T-helper 2 cell treated with Interferon-gamma antibody and Interleukin-4, amounts not matched to agents 100 ng/mL and 5 ng/mL, for 36 hours (primary cell): Measurements from ENCODE around the gene ZFYVE1. TPM values are rescaled to one million over a fixed set of nuclear protein-coding genes. Genes with fewer than 3 reads are reported as not detected.
"Not testable (repeated sequence)": the region's sequence is repeated elsewhere in the genome, so short reads cannot be mapped to it uniquely, and the experiment has no call there.

ENCODE experiments used
- intact Hi-C: fragments of 100-400 bp; cut with micrococcal nuclease; formaldehyde crosslinking; loops from one replicate; pipeline ENCODE4 v1.15.1; 2023
- total RNA-seq: library from RNA; stranded (reverse); gene quantifications from 2 replicates; pipeline ENCODE4 v1.2.3, GENCODE V29; 2022

The ZFYVE1 gene, protein sequence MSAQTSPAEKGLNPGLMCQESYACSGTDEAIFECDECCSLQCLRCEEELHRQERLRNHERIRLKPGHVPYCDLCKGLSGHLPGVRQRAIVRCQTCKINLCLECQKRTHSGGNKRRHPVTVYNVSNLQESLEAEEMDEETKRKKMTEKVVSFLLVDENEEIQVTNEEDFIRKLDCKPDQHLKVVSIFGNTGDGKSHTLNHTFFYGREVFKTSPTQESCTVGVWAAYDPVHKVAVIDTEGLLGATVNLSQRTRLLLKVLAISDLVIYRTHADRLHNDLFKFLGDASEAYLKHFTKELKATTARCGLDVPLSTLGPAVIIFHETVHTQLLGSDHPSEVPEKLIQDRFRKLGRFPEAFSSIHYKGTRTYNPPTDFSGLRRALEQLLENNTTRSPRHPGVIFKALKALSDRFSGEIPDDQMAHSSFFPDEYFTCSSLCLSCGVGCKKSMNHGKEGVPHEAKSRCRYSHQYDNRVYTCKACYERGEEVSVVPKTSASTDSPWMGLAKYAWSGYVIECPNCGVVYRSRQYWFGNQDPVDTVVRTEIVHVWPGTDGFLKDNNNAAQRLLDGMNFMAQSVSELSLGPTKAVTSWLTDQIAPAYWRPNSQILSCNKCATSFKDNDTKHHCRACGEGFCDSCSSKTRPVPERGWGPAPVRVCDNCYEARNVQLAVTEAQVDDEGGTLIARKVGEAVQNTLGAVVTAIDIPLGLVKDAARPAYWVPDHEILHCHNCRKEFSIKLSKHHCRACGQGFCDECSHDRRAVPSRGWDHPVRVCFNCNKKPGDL
- total RNA-seq, result 12.1 and 13.0 TPM in 2 replicates

DNA sequence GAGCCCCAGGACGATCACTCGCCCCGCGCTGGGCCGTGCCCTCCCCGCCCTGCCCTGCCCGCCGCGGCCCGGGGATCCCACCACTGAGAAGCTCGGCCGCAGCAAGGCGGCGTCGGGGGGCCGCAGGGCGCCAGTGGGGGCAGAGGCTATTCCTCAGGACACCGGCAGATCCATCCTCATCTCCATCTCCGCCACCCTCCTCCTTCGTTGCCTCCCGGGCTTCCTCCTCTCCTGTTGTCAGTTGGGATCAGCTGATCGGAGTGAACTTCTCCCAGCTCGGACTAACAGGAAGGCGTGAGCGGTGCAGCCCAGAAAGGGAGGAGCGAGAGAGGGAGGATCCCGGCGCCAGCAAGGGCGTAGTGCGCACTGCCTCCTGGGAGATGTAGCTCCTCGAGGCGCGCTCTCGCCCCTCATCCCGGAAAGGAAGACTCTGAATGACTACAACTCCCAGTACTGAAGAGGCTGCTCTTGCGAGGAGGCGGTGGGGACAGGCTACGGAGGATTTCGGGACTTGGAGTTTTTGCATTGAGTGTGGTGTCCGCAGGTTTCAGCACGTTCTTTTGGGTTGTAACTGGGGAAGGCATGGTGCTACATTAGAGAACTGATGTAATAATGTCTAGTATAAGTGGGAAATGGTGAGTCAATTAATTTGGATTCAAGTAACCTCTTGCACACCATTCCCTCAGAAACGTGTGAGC is at the start of gene ZFYVE1:
TSS of gene ZFYVE1 (minus strand) at position 262 of the 698 bp plus-strand sequence. CDS start 2,598 bp downstream, outside the sequence.
- intact Hi-C loops, result loop anchor here (1.0 kb wide), 2 partner anchors 31 to 101 kb away; partner anchors contain the start of genes DCAF4 and RBM25

DNA sequence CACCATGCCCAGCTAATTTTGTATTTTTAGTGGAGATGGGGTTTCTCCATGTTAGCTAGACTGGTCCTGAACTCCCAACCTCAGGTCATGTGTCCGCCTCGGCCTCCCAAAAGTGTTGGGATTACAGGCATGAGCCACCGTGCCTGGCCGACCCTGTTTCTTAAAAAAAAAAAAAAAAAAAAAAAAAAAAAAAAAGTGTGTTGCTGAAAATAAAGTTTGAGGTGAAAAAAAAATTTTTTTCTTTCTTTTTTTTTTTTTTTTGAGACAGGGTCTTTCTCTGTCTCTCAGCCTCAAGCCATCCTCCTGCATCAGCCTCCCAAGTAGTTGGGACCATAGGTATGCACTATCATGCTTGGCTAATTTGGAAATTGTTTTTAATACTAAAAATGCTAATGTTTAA is 42.7 kb upstream of the ZFYVE1 start:
- intact Hi-C loops, result no loop called here

DNA sequence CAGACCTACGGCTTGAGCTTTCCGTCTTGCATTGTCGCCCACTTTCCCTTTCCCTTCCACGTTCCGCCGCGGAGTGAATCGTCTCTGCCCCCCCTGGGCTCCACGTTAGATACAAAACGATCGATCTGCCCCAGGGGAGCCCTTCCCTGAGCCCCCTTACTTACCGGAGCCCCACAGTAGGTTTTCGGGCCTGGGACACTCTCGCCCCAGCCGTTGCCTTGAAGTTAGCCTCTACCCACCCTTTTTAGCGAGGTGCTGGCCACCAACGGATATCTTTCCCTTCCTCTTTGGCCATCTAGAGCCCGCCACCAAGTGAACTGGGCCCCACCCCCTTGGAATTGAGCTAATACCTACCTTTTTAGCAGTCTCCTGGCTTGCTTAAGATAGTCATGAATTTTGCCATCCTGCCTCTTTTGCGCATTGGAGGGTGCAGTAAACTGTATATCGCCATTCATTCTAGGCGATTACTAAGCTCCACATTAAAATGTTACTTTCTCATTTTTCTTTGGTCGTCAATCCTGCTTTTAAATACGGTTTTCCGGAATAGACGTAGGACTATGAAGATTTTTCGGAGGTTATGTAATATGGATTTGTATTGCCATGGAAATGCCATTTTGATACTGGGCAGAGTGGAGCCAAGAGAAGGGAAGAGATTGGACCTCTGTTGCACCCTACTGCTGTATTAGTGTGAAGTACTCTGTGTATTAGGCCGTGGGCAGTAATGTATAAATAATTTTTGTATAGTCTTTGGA is 32.2 kb upstream of the ZFYVE1 start:
- intact Hi-C loops, result loop anchor here (1.0 to 5.0 kb wide), 5 partner anchors 32 to 432 kb away; partner anchors contain the start of genes DCAF4, NUMB, PSEN1 and RIOX1

DNA sequence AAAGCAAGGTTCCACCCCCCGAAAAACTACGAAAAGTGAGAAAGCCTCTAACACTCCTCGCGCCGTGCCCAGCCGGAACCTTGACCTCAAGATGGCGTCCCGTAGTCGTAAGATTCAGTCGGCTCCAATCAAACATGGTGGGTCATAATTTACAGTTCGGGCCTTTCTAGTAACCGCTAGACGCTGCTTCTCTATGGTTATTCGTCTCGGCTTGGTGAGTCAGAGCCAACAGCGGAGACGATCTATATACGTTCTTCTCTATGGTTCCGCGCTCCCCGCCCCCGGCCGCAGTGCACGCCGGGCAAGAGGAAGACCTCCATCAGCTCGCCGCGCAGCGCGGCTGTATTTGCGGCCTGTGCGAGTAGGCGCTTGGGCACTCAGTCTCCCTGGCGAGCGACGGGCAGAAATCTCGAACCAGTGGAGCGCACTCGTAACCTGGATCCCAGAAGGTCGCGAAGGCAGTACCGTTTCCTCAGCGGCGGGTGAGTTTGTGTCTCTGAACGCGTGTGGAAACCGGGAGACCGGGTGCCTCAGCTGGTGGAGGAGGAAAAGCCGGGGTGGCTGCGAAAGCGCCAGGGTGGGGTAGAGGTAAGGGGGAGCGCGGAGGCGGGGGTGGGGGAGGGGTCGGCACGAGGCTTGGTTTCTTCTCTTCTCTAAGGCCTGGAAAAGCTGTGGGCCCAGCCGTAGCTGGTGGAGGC is 31.5 kb upstream of the ZFYVE1 start, which contains the start of gene RBM25:
TSS of gene RBM25 (plus strand) at position 311 of the 698 bp plus-strand sequence. CDS start 13,108 bp downstream, outside the sequence.
- intact Hi-C loops, result loop anchor here (1.0 to 5.0 kb wide), 5 partner anchors 31 to 432 kb away; partner anchors contain the start of genes DCAF4, NUMB, PSEN1 and RIOX1

DNA sequence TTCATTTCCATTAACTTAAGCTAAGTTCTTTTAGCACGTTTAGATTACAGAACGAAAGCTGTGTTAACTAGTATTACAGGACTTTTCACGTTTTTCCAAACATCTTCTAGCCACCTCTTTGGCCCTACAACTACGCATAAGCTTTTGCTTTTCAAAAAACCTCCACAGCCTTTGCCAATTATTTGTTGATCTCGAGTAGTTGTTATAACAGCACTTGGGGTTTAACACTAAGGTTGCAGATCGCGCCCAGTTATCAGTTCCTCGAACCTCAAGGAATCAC is 31.0 kb upstream of the ZFYVE1 start:
- intact Hi-C loops, result loop anchor here (1.0 to 5.0 kb wide), 5 partner anchors 31 to 433 kb away; partner anchors contain the start of genes DCAF4, NUMB, PSEN1 and RIOX1

DNA sequence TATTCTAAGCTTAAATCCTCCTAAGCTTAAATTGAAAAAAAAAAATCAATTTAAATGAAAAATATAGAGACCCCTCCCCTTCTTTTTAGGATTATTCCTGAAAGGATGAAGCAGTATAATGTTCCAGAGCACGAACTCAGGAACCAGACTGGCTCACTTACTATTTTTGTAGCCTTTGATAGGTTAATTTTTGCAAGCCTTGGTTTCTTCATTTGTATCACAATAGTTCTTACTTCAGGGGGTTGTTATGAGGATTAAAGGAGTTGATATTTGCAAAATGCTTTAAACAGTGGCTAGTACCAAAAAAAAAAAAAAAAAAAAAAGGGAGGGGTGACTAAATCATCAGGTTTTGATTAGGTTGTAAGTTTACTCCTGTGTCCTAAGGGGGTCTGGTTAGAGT is 28.3 kb upstream of the ZFYVE1 start:
- intact Hi-C loops, result loop anchor here (5.0 kb wide), 1 partner anchor 128 kb away; the partner anchor contains the start of gene DCAF4

DNA sequence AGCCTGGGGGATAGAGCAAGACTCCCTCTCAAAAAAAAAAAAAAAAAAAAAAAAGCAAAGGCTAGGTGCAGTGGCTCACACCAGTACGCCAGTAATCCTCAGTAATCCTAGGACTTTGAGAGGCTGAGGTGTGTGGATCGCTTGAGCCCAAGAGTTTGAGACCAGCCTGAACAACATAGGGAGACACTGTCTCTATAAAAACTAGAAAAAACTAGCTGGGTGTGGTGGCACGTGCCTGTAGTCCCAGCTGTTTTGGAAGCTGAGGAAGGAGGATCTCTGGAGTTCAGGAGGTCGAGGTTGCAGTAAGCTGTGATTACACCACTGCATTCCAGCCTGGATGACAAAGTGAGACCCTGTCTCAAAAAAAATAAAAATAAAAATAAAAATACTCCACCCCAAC is 22.5 kb upstream of the ZFYVE1 start:
- intact Hi-C loops, result no loop called here

DNA sequence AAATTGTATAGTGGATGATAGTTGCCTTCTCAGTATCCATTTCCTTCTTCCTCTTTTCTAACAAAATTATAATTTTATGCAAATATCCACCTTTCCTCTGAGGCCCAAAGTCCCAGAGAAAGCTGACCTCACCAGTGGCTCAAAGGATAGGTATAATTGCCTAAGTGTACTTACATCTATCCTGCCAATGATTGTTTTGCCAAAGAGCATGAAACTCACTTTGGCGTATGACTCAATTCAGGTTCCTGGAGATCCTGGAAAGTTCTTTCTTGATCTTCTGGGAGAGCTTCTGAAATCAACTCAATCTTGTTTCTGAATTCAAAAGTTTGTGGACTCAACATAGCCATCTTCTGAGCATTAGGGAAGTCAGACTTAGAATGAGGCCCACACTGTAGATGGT is 20.9 kb upstream of the ZFYVE1 start:
- intact Hi-C loops, result no loop called here

DNA sequence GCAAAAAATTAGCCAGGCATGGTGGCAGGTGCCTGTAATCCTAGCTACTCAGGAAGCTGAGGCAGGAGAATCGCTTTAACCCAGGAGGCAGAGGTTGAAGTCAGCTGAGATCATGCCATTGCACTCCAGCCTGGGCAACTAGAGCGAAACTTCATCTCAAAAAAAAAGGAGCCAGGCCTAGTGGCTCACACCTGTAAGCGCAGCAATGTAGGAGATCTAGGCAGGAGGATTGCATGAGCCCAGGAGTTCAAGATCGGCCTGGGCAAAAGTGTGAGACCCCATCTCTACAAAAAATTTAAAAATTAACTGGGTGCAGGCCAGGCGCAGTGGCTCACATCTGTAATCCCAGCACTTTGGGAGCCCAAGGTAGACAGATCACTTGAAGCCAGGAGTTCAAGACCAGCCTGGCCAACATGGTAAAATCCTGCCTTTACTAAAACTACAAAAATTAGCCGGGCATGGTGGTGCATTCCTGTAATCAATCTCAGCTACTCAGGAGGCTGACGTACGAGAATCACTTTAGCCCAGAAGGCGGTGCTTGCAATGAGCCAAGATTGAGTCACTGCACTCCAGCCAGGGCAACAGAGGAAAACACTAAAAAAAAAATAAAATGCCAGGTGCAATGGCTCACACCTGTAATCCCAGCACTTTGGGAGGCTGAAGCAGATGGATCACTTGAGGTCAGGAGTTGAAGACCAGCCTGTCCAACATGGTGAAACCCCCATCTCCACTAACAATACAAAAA is 10.0 kb upstream of the ZFYVE1 start:
- intact Hi-C loops, result not testable (repeated sequence)

DNA sequence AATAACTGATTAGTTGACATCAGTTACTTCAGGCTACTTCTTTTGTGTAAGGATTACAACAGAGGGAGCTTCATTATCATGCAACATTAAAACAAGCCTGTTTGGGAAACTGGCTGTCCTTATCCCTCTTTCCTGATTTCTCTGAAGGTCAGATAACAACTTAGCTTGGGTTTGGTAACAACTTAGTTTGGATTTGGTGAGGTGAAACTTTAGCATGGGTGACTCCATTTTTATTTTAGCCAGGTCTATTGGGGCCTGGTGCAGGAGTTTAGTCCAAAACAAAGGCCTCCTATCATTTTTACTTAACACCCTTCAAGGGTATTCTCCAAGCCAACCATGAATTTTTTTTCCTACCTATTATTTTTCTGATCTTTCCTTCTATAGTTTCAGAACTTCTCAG is 1.1 kb upstream of the ZFYVE1 start:
- intact Hi-C loops, result loop anchor here (1.0 kb wide), 2 partner anchors 30 to 102 kb away; partner anchors contain the start of genes DCAF4 and RBM25

DNA sequence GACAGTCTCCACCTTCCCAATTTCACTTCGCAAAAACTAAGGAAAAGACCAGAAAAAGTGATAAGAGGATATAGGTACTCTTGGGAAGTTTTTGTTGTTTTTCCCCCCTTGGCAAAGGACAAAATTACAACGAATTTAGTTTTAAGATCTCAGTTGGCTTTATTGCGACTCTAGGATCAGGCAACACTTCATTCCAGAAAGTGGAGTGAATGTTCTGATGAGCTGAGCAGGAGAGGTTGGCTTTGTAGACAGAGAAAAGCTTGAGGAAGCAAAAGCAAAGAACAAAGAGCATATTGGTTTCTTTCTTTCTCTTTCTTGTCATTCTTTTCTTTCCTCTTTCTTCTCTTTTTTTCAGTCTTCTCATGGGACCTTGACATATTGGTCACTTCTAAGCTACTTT is 640 bp upstream of the ZFYVE1 start:
- intact Hi-C loops, result loop anchor here (1.0 kb wide), 2 partner anchors 31 to 101 kb away; partner anchors contain the start of genes DCAF4 and RBM25

DNA sequence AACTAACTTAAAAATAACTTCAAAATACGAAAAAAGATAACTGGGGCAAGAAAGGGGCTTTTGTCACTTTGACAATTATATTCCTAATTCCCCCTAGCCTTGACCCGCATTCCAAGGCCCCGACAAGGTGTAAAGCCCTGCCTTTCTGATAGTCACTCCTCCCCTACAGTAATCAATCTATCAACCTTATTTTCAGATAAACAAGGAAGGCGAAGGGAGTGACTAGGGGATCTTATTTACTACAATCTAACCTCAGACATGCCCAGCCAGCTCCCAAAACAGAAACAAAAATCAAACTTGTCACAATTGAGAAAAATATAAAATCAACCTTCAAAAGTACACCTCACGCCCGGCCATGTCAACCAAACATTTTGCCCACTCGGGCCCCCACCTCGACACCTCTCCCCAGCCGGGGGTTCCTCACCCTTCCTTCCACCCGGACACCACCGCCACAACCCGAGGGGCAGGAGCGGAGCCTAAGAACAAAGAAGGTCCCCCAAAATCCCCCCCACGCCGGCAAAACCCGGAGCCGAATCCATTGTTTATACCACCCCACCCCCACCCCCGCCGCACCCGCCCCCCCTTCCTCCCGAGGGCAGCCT is 562 bp downstream of the ZFYVE1 start:
- intact Hi-C loops, result no loop called here

DNA sequence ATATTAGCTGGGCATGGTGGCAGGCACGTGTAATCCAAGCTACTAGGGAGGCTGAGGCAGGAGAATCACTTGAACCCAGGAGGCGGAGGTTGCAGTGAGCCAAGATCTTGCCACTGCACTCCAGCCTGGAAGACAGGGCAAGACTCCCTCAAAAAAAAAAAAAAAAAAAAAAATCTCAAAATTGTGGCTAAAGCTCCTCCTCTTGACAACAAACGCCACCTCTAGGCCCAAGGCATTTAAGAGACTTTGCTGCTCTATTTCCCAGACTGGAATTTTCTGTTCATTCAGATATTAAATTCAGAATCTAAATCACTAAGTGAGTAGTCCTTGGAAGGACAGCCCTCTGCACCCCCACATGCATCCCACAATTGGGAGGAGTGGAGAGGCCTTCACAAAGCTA is 1.4 kb downstream of the ZFYVE1 start:
- intact Hi-C loops, result no loop called here

DNA sequence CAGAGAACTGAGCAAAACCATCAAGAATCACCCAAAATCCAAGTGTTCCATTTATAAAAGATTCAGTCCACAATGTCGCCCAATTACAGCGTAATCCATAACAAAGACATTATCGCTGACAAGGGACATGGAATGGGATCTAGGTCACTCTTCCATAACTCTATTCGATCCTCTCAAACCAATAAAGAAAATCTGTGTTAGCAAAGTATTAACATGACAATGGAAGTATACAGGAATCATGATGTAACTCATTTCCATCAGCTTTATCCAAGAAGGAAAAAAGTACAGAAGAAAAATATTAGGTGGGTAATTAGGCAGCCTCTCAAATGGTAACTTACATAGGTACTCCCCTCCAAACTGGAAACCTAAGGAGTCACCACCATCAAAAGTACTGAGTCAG is 4.9 kb downstream of the ZFYVE1 start:
- intact Hi-C loops, result no loop called here

DNA sequence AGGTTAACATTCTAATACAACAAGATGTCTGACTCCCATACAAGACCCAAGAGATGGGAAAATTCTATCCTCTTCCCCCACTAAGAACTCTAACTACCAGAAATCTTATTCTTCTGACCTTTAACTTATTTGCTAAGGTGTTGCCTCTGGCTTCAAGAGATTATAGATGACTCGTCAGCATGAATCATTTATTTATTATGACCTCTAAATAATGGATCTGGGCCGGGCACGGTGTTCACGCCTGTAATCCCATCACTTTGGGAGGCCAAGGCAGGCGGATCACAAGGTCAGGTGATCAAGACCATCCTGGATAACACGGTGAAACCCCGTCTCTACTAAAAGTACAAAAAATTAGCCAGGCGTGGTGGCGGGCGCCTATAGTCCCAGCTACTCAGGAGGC is 10.9 kb downstream of the ZFYVE1 start:
- intact Hi-C loops, result not testable (repeated sequence)

DNA sequence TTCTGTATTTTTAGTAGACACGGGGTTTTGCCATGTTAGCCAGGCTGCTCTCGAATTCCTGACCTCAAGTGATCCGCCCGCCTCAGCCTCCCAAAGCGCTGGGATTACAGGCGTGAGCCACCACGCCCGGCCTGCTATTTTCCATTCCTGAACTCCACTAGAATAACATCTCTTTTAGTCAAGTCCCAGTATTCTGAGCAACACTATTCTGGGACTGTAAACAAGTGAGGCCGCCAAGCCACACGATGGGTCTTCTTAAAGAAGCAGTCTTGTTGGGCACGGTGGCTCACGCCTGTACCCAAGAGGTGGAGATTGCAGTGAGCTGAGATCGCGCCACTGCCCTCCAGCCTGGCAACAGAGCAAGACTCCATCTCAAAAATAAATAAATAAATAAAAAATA is 11.4 kb downstream of the ZFYVE1 start:
- intact Hi-C loops, result not testable (repeated sequence)

DNA sequence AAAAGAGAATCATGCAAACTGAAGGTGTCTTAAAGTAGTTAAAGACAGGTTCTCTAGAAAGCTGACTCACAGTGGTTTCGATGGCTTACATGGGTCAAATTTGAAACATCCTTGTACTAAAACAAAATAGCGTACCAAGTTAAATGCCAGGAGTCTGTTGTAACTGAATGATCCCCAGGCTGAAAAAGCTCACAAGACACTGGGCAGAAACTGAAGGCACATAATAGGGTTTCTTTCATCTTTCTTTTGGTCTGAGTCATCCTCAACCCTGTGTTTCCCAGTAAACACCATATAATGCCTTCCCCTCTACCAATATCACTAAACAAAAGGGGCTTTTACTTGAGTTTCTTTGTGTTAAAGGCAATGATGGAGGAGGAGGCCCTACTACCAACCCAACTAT is 12.8 kb downstream of the ZFYVE1 start:
- intact Hi-C loops, result no loop called here

DNA sequence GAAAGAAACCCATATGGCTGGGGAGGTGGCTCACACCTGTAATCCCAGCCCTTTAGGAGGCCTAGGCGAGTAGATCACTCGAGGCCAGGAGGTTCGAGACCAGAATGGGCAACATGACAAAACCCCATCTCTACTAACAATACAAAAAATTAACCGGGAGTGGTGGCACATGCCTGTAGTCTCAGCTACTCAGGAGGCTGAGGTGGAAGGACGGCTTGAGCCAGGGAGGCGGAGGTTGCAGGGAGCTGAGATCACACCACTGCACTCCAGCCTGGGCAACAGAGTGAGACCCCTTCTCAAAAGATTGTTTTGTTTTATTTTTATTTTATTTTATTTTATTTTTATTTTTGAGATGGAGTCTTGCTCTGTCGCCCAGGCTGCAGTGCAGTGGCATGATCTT is 15.7 kb downstream of the ZFYVE1 start:
- intact Hi-C loops, result not testable (repeated sequence)

DNA sequence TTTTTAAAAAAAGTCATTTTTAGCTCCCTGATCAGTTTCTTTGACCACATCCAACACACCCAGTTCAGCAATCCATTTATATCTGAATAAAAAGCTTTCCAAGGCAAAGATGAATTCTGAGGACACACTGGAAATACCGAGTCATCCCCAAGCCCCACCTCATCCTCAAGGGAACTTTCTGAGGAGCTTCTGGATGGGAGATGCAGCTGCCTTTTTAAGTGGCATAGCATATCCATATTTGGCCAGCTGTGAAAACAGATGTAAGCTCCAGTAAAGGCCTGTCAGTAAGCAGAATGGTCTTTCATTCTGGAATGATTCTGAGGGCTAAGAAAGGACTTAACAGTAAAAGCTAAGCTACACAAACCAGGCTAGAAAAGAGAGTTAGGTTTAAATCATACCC is 18.4 kb downstream of the ZFYVE1 start:
- intact Hi-C loops, result no loop called here
